Measurements from ENCODE around the gene AP3B1. TPM values are rescaled to one million over a fixed set of nuclear protein-coding genes. Genes with fewer than 3 reads are reported as not detected.

Gene AP3B1
- total RNA-seq, 1 donor, result 77.4 TPM

DNA sequence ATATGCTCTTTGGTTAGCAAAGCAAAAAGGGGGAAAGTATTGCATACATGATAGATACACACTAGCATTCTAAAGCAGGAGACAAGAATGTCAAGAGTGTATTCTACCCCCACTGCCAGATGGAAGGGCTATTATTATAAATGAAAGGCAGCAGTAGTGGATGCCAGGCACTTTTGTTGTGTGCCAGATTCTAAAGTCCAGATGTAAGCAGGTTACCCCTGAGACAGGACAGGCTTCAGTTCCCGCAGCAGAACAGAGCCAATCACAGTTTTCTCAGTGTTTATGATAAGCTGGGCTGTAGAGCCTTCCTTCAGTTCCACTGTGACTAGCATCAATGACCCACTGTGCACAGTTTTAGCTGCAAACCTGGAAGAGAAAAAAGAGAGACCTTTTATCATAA is 291.8 kb downstream of the AP3B1 start:
- Histone ChIP-seq H3K36me3 (ENCODE audit: insufficient read depth, low read length) (peaks cover 4% of the 10 kb centered on the region), H3K4me1 (ENCODE audit: insufficient read depth, low read length) (peaks cover 3% of the 10 kb centered on the region), H3K4me3 (ENCODE audit: insufficient read depth, low read length) (no peak overlapping the region), H2AFZ (ENCODE audit: low read length) (no peak overlapping the region), H3K27me3 (ENCODE audit: insufficient read depth, low read length) (no peaks in the 10 kb centered on the region), H3K9me3 (ENCODE audit: low read depth, low read length) (no peaks in the 10 kb centered on the region), H4K20me1 (ENCODE audit: insufficient read depth, low read length) (no peaks in the 10 kb centered on the region), H3K4me2 (ENCODE audit: insufficient read depth, low read length) (no peak overlapping the region), H3K27ac (ENCODE audit: low read depth, low read length) (no peak overlapping the region), H3K79me2 (ENCODE audit: insufficient read depth, low read length) (no peaks in the 10 kb centered on the region)
- no peak for DNase-seq (ENCODE audit: insufficient read length, low spot score, missing footprints)
- TF ChIP-seq, protein P1, sequence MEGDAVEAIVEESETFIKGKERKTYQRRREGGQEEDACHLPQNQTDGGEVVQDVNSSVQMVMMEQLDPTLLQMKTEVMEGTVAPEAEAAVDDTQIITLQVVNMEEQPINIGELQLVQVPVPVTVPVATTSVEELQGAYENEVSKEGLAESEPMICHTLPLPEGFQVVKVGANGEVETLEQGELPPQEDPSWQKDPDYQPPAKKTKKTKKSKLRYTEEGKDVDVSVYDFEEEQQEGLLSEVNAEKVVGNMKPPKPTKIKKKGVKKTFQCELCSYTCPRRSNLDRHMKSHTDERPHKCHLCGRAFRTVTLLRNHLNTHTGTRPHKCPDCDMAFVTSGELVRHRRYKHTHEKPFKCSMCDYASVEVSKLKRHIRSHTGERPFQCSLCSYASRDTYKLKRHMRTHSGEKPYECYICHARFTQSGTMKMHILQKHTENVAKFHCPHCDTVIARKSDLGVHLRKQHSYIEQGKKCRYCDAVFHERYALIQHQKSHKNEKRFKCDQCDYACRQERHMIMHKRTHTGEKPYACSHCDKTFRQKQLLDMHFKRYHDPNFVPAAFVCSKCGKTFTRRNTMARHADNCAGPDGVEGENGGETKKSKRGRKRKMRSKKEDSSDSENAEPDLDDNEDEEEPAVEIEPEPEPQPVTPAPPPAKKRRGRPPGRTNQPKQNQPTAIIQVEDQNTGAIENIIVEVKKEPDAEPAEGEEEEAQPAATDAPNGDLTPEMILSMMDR (IDR thresholded peaks at IDR 0.05; ENCODE audit: extremely low read depth, low read depth, low read length), result no peak

DNA sequence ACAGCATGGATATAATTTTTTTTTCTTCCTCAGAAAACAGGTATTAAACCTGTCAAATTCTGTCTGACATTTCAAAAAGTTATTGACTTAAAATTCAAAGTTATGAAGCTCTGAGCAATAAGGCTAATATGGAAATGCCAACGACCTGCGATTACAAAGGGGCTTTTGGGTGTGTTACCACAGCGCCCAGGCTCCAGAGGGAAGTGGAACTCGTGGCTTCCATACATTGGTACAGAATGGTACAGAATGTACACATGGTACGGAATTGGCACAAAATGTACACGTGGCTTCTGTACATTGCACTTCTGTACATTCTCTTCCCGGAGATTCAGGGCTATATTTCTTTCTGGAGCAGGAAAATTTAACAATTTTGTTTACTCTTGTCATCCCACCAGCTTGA is 293.3 kb downstream of the AP3B1 start:
- H3K79me2 ChIP-seq (ENCODE audit: insufficient read depth, low read length), result no peaks in the 10 kb centered on the region

DNA sequence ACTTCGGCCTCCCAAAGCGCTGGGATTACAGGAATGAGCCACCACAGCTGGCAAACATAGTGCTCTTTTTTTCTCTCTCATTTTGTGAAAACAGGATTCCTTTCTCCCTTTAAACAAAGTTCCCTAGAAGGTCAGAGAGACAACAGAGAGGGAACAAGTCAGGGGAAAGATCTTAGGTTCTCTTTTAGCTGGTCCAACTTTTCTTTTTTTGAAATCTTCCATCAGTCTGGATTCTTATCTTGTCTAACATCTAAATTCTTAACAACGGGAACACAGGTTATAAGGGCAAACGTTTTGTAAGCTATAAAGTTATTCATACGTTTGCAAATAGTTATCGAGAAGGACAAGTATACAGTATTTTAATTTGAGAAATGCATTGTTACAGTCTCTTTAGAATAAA is 294.3 kb downstream of the AP3B1 start:
- TF ChIP-seq, protein P1 (IDR thresholded peaks at IDR 0.05; ENCODE audit: extremely low read depth, low read depth, low read length), result no peak
- Histone ChIP-seq H3K79me2 (ENCODE audit: insufficient read depth, low read length) (no peaks in the 10 kb centered on the region), H4K20me1 (ENCODE audit: insufficient read depth, low read length) (no peaks in the 10 kb centered on the region)

More for the DNA sequence above, 293.3 kb downstream of the AP3B1 start:
- no peaks in the 10 kb centered on the region for H3K27me3 ChIP-seq (ENCODE audit: insufficient read depth, low read length)
- H3K4me3 ChIP-seq (ENCODE audit: insufficient read depth, low read length), result no peak overlapping the region
- TF ChIP-seq, protein P1 (IDR thresholded peaks at IDR 0.05; ENCODE audit: extremely low read depth, low read depth, low read length), result no peak
- H4K20me1 ChIP-seq (ENCODE audit: insufficient read depth, low read length), result no peaks in the 10 kb centered on the region
- peaks cover 3% of the 10 kb centered on the region for H3K4me1 ChIP-seq (ENCODE audit: insufficient read depth, low read length)
- no peak for DNase-seq (ENCODE audit: insufficient read length, low spot score, missing footprints)
- H3K36me3 ChIP-seq (ENCODE audit: insufficient read depth, low read length), result peaks cover 4% of the 10 kb centered on the region
- H2AFZ ChIP-seq (ENCODE audit: low read length), result no peak overlapping the region
- H3K27ac ChIP-seq (ENCODE audit: low read depth, low read length), result no peak overlapping the region
- no peak overlapping the region for H3K4me2 ChIP-seq (ENCODE audit: insufficient read depth, low read length)
- no peaks in the 10 kb centered on the region for H3K9me3 ChIP-seq (ENCODE audit: low read depth, low read length)

DNA sequence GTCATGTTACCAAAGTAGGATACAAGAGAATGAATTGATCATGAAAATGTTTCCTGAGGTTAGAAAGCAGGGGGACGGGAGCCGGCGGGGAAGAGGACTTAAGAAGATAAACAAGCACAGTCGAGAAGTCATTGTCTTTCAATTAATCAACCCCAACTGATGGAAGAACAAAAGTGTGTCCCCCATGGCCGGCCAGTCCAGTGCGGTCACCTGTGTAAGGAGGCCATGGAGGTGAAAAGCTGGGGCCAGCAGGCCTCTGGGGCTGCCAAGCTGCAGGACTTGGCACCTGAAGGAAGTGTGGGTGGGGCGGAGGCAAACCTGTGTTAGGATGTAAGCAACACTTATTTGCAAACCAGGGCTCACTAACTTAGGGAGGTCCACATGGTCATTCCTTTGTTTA is 295.1 kb downstream of the AP3B1 start:
- Histone ChIP-seq H3K4me2 (ENCODE audit: insufficient read depth, low read length) (no peak overlapping the region), H3K27me3 (ENCODE audit: insufficient read depth, low read length) (no peaks in the 10 kb centered on the region), H3K4me1 (ENCODE audit: insufficient read depth, low read length) (no peaks in the 10 kb centered on the region), H3K79me2 (ENCODE audit: insufficient read depth, low read length) (no peaks in the 10 kb centered on the region), H4K20me1 (ENCODE audit: insufficient read depth, low read length) (no peaks in the 10 kb centered on the region), H3K27ac (ENCODE audit: low read depth, low read length) (no peak overlapping the region), H3K4me3 (ENCODE audit: insufficient read depth, low read length) (no peak overlapping the region), H2AFZ (ENCODE audit: low read length) (no peak overlapping the region), H3K9me3 (ENCODE audit: low read depth, low read length) (no peaks in the 10 kb centered on the region), H3K36me3 (ENCODE audit: insufficient read depth, low read length) (peaks cover 4% of the 10 kb centered on the region)
- TF ChIP-seq, protein P1 (IDR thresholded peaks at IDR 0.05; ENCODE audit: extremely low read depth, low read depth, low read length), result no peak
- no peak for DNase-seq (ENCODE audit: insufficient read length, low spot score, missing footprints)

More for the DNA sequence above, 294.3 kb downstream of the AP3B1 start:
- Histone ChIP-seq H3K4me2 (ENCODE audit: insufficient read depth, low read length) (no peak overlapping the region), H3K27ac (ENCODE audit: low read depth, low read length) (no peak overlapping the region), H3K4me3 (ENCODE audit: insufficient read depth, low read length) (no peak overlapping the region), H3K27me3 (ENCODE audit: insufficient read depth, low read length) (no peaks in the 10 kb centered on the region), H3K4me1 (ENCODE audit: insufficient read depth, low read length) (peaks cover 3% of the 10 kb centered on the region), H2AFZ (ENCODE audit: low read length) (no peak overlapping the region), H3K9me3 (ENCODE audit: low read depth, low read length) (no peaks in the 10 kb centered on the region), H3K36me3 (ENCODE audit: insufficient read depth, low read length) (peaks cover 4% of the 10 kb centered on the region)
- no peak for DNase-seq (ENCODE audit: insufficient read length, low spot score, missing footprints)

Measured in osteoblast (primary cell).